Stimulated activated CD4-positive, alpha-beta T cell treated with anti-CD3 and anti-CD28 coated beads, Interleukin-2, amount 100 ng/mL, for 24 hours (primary cell): ENCODE measurements around the gene HID1.

ENCODE experiments used
- DNase-seq, 2 donors: peaks; one replicate each; pipeline ENCODE4 v3.0.0-alpha.2; 2020

The HID1 gene

DNA sequence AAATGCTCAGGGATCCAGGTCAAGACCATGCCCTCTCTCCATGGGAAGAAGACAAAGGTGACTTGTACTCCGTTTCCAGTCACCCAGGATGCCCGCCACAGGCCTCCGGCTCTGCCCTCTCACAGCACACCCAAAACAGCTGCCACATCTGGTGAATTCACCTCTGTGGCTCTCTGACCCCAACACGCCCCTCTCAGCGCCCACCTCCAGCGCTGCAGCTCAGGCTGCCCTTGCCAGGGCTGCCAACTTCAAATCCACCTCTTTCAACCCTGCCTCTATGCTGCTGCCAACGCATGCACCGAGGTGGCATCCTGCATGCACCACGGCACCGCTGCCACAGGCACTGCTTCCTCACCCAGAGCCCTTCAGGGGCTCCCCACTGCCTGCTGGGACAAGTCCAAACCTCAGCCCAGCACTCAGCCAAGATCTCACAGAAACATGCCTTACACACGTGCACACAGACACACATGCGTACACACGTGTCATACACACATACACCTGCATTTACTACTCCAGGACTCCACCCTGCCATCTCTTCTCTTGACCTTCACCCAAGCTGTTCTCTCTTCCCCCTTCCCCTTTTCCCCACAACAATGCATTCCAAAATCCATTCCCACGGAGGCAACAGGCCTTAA lies 7.5 kb downstream of the HID1 start:
- no peak for DNase-seq

DNA sequence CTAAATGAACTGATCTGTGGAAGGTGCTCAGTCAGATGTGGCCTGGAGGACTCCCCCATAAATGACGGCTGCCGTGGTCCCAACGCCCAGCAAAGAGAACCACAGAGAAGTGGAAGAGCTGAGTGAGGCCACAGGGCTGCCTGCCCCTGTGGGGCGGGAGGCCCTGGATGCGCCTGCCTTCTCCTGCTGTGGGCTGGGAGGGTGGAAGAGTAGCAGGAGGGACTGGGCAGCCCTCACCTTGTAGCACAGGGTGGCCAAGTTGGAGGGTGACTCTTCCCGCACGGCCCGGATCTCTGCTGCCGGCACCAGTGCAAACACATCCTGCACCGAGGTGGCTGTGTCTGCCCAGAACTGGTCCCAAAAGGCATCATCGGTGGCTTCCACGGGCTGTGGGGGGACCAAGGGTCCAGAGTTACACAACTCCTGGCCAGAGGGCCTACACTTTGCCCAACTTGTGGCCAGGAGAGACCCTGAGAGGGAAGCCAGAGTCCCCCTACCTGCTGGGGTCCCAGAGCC lies 8.3 kb downstream of the HID1 start:
- no peak for DNase-seq

DNA sequence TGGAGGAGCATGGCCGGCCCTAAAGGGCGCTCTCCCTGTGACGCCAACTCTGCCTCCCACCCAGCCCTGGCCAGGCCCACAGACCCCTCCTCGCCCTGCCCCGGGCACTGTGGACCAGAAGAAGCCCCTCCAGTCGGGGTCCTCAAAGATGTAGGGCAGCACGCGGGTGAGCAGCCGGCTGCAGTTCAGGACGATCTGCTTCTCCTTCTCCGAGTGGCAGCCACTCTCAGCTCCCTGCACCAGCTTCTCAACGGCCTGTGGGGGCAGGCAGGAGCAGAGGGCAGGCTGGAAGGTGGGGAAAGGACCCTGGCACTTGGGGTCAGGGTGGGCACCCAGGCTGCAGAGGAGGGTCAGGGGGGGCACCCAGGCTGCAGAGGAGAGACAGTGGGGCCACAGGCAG lies 8.9 kb downstream of the HID1 start:
- no peak for DNase-seq

DNA sequence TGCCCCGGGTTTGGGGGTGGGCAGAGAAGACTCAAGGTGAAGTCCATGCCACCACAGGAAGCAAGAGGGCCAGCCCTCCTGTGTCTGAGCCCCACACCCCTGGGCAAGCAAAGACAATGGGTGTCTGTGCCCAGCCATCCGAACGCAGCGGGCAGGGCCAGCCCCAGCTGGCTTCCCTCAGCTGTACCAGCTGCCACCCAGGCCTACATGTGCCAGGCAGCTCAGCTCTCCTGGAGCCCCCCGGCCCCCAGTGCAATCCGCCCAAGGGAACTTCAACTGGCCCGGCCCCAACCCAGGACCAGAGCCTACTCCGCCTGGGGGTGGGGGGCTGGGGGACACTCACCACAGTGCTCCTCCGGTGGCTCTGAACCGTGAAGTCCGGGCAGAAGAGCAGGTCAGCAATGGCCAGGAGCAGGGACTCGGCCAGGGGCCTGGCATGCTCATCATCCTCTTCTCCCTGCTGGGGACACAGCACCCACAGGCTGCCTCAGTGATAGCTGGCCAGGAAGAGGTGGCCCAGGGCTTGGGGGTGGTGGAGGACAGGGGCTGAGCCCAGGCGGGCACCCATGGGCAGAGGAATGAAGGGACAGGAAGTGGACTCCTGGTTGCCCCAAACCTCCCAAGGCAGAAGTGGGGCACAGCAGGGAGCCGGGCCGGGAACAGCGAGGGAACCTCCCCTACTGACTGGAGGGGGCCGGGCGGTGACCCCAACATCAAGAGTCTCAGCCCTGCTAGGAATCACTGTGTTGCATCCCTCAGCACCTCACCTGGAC lies 9.8 kb downstream of the HID1 start:
- no peak for DNase-seq

DNA sequence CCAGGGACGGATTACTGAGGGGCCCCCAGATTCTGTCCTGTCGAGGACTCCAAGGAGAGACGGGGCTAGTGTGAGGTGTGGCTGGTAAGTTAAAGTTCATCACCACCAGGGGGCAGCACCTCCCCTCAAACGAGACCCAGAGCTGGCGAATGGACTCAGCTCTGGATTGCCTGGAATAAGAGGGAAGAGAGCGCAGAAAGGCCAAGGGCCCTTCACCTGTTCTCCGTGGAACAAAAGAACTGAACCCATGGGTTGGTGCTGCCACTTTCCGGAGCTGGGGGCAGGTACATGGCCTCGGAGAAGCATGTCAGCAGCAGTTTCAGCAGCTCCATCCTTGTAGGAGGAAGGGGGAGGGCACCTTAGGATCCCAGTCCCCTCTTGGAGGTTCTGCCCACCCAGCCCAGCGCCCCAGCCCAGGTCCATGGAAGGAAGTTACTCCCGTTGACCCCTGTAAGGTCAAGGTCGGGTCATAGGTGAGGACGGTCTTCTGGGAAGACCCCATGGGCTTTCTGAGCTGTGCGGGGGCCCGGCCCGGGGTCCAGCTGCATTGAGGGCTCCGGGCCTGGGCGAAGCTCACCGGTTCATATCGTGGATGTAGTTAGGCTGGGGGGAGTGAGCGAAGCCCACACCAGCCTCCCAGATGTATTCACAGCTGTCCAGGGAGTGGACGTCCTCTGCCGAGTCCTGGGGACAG lies 10.8 kb downstream of the HID1 start:
- peak; percentile 90 to 93 for DNase-seq

DNA sequence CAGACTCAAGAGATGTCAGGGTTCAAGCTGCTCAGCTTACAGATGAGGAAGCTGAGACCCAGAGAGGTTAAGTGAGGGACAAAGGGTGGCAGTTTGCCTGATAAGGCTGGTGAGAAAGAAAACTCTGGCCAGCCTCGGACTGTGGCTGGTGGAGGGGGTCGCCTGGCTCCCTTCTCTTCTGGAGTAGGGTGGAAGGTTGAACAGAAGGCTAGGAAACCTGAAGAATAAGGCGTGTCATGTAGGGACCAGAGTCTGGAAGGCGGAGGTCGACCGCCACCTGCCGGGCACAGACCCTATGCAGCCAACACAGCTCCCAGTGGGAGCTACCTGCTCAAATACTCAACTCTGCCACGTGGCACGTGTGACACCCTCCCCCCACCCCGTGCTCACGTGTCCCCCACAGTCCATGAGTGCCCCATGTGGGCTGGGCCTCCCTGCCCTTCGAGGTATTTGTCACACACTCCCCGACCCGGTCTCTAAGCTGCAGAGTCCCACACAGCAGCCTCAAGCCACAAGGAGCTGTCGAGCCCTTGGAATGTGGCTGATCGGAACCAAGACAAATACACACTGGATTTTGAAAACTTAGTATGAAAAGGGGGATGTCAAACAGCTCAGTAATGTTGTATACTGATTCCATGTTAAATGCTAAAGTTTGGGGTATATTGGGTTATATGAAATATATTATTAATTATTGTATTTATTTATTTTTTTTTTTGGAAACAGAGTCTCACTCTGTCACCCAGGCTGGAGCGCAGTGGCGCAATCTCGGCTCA lies 11.8 kb downstream of the HID1 start:
- DNase-seq: peak; percentile 42 to 73

DNA sequence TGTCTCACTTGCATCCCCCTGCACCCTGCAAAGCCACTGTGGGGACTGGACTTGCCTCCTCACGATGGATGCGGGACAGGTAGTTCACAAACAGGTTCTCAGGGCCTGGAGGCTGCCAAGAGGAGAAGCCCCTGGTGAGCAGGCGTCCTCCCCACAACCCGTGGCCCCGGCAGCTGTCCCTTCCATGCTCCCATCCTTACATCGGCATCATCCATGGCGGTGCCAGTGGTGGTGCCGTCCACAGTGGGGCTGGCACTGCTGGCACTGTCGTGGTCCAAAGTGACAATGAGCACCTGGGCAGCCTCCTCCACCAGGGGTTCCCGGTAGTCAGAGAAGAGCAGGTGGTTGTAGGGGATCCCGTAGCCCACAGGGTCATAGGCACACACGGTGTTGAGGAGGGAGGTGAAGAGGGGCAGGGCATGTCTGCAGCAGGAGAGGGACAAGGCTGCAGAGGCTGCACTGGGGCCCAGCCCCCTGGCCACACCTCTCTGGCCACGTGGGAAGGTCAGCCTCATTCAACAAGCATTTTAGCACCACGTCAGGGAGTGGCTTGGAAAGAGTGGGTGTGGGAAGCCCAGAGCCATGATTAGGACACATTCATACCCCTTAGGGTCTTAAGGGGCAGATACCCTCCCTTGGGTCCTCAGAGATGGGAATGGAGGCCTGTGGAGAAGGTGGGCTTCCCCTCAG lies 12.6 kb downstream of the HID1 start:
- no peak for DNase-seq

DNA sequence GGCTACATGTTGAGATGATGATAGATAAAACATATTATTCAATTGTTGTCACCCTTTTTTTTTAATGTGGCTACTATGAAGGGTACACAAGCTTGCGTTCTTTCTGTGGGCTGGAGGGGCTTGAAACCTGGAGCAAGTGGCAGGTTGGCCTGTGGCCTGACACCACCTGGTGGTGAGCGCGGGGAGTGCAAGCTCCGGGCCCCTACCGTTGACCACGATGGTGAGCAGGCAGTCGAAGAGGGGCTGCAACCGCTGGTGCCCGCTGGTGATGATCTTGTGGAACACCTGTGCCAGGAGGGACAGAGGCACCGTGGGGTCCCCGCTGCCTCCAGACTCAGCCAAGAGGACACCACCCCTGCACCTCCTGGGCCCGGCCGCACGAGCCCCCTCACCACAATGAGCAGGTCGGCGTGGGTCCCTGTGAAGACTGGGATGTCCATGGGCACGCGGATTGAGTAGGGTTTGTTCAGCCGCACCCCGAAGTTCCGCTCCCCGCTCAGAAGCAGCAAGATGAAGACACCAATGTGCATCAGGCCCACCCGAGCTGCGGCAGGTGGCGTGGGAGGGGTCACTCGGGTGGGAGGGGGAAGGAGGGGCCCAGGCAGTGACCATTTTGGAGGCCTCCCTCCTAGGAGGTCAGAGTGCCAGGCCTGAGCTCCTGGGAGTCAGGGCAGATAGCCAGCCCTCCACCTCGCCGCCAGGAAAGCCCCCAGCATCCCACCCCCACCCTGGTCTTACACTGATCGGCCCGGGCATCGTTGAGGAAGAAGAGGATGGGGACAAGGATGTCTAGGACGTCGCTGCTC lies 14.4 kb downstream of the HID1 start:
- peak; percentile 87 to 90 for DNase-seq

DNA sequence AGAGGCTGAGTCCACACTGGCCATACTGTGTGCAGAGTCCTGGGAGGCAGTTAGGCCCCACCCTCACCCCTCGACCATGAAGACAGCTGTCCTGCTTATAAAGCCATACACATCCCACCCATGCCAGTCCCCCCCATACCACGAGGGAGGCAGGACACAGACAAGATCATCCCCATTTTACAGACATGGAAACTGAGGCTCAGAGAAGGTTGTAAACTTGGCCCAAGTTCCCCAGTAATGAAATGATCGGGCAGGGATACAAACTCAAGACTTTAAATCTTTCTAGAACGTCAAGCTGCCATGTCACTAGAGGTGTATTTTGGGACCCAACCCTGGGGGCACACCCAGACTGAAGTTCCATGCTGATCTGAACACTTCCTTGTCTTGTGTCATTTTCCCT lies 16.5 kb downstream of the HID1 start:
- DNase-seq: no peak

DNA sequence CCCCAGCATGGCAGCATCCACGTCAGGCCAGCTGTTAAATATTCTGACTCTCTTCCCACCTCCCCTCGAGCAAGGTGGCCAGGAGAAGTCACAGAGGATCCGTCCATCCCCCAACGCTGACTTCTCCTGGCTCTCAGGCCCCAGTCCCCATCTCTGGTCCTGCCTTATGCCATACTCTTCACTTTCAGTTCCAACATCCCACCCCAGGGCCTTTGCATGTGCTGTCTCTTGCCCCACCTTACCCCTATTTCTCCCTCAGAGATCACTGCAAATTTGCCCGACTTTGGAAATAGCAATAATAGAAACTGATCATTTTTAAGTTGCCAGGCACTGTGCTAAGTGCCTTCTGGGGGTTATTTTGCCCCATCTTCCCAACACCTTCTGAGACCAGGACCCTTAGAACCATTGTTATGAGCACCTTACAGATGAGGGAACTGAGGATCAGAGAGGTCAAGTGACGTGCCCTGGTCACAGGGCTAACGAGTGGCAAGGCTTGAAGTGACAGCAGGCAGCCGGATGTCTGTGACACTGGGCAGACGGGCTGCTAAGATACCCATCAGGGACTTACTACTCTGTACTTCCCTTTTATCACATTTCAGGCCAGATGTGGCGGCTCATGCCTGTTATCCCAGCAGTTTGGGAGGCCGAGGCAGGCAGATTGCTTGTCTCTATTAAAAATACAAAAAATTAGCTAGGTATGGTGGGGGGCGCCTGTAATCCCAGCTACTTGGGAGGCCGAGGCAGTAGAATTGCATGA lies 17.7 kb downstream of the HID1 start:
- DNase-seq: no peak

DNA sequence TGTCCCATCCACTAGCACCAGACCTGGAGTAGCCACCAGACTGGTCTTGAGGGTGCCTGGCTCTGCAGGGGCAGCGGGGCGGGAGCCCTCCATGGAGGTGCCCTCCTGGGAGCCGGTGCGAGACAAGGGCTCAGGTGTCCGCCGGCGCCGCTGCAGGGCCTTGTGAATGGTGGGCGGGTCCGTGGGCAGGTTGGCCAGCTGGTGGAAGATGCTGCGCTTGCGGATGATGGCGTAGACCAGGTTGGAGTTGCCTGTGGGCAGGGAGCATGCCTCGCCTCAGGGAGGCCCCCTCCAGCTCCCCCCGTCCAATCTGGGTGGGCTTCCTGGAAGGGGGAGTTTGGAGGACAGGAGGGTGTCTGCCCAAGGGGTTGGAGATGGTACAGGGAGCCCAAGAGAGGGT lies 18.4 kb downstream of the HID1 start:
- DNase-seq: no peak

DNA sequence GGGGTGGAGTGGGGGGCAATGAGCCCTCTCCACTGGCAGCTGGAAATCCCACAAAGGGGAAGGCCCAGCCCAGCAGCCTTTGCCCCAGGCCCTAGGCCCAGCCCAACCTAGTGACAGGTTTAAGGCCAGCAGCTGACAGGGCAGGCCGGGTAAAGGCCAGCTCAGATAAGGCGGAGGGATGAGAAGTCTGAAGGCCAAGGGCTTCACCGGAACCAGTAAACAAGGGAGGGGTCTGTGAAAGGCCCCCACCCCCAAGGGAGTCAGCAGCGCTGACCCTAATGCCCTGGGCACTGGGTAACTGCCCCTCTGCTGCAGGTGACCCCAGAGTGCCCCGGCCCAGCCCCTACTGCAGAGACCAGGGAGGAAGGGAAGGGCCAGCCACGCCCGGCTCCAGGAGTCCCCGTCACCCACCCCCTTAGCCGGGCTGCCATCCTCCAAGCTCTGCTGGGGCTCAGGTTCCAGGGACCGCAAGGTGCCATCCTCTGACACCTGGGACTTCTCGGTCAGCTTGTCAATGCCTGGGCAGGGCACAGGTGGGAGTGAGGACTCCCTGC lies 19.3 kb downstream of the HID1 start:
- no peak for DNase-seq

DNA sequence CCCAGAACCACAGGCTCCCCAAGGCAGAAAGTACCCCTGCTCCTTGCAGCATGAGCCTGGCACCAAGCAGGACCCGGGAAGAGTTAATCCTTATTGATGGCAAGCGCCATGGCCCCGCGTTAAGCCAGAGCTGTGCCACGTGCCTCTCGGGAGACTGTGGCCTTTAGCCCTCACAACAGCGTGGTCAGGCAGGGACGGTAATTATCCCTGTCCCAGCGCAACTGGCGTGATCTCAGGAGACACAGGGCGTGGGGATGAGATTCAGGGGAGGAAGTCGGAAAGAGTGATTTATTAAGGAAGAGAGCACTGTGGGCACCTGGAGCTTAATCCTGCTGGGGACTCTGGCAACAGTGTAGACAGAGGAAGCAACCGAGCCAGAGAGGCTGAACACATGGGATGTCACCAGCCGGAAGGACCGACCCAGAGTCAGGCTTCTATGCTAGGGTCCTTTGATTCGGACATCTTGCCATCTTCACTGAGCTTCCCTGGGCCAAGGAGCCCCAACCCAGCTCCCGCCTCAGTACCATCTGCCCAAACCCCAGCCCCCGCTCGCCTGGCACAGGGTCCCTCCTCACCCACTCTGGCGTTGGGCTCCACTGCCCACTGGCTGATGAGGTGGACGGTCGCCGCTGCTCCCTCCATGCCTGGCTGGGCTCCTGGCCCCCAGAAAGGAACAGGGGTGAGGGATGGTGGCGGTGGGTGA lies 20.0 kb downstream of the HID1 start:
- no peak for DNase-seq

DNA sequence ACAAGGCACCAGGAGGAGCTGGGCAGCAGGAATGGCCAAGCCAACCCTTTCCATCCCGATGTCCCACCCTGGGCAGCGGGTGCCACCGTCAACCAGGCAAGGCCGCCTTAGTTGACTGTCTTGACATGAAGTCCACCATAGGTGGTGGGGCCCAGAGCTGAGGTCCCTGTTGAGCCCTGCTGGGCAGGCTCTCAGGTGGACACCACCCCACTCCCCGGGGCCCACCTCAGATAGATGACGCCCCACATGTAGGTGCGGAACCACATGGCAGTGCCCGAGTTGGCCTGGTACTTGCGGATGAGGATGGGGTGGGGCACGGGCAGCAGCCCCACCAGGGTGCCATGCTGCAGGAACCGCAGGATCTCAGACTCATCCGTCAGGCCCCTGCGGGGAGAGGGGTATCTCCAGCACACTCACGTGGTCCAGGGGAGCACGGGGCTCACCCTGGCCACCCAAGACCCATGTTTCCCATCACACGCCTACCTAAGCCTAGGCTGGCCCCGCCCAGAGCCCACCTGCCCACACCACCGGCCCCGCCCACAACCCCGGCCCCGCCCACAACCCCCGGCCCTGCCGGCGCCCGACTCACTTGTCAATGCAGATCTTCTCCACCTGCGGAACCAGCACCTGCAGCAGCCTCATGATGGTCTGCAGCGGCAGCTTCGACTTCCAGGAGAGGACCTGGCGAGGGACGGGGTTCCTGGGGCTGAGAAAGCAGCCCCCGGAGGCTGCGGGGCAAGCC lies 20.7 kb downstream of the HID1 start:
- no peak for DNase-seq

DNA sequence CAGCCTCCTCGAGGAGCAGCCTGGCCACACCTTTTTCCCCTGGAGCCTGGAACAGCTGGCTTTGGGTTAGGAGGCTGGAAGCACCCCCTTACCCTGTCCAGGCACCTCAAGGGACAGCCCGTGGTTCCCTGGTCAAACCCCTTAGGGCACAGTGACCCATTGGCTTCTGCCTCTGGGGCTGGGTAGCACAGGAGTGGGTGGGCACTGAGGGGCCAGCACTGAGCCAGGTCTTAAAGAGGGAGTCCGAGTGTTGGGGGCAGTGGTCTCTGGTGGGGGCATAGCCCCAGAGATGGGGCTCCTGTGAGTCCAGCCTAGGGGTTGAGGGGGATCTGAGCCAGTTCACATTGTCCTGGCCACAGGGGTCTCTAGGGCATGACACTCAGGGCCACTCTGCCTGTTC lies 21.5 kb downstream of the HID1 start:
- no peak for DNase-seq

DNA sequence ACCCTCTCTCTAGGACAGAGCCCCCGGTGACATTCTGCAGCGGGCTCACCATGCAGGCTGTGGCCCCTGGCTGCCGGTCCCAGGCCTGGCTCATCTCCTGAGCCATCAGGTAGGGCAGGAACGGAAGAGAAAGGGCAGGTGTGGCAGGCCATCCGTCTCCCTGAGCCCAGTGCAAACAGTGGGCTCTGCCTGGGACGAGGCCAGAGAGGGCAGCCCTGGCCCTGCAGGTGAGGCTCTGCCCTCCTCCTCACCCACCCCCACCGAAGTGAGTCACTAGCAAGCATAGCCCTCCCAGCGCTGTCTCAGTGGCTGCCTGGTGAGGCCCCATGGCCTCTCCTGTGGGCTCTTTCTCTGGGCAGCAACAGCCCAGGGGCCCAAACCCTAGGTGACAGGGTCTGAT lies 22.4 kb downstream of the HID1 start:
- no peak for DNase-seq

DNA sequence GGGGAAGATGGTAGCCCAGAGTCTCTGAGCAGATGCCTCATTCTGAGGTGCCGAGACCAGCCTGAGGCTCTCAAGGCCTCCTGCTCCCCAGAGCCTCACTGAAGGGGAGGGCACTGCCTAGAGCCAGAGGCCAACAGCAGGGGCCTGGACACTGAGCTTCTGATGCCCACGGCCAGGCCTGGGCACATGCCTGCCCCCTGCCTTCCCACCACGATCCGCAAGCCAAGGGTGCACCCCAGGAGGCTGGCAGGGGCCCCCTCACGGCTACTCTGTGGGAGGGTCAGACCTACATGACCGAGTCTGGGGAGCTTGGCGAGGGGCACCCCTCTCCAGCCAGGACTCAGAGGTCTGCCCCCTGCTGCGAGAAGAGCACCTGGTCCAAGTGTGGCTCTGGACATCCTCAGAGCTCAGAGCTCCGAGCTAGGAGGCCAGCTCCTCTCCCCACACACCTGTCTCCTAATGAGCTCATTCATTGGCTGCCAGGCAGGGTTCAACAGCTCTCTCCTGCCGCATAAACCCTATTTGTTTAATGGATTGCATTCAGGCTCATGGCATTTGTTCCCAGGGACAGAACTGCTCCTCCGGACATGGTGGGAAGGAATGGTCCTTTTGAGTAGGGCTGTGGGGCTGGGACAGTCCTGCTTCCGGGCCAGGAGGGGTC lies 23.0 kb downstream of the HID1 start:
- DNase-seq: no peak

DNA sequence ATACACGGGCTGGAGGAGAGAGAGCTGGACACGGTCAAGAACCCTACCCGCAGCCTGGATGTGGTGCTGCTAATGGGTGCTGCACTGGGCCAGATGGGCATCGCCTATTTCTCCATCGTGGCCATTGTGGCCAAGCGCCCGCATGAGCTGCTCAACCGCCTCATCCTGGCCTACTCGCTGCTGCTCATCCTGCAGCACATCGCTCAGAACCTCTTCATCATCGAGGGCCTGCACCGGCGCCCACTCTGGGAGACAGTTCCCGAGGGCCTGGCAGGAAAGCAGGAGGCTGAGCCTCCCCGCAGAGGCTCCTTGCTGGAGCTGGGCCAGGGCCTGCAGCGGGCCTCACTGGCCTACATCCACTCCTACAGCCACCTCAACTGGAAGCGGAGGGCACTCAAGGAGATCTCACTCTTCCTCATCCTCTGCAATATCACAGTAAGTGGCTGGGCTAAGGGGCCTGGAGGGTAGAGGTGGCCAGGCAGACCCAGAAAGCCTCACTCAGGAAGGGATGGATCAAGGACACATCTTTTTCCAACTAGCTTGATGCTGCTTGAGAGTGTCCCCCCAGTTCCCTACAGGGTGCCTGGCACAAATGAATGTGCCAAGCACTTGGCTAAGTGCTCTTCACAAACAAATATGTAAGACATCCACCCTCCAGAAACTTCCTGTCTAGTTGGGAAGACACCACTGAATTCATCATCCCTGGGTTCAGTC lies 25.4 kb downstream of the HID1 start:
- DNase-seq: no peak
